ENCODE data around the gene APRT. TPM values are rescaled to one million over a fixed set of nuclear protein-coding genes. Genes with fewer than 3 reads are reported as not detected.

Gene APRT
- total and polyA plus RNA-seq, 2 of the 8 experiments (the other 6 are each of a cell fraction or from before 2014, with no cell fraction given) = 221 to 267 TPM

DNA sequence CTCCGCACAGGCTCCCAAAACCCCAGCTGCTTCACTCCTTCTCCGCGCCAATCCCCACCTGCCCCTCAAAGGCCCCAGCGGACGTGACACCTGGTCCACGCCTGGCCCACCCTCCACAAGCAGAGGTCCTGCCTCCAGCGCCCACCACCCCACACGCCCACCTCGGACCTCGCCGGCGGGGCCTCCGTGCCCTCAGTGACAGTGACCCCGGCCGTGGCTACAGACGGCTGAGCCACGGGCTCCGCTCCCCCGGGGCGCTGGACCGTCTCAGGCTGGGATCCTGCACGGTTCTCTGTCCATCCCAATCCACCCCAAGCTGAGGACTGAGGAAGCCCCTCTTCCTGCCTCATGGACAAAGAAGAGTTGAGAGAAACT lies 51.8 kb downstream of the APRT start (continued):
- TF ChIP-seq BCL11A (IDR thresholded peaks at IDR 0.05; ENCODE audit: low read depth in 2 of 2, low read length in 2 of 2) (no peak), KDM5A (IDR thresholded peaks at IDR 0.05; ENCODE audit: low read length) (no peak), POU5F1 (IDR thresholded peaks at IDR 0.05; ENCODE audit: low read depth, low read length) (no peak), SP4 (IDR thresholded peaks at IDR 0.05; ENCODE audit: low read length) (no peak)

Other genes with a start within 250 kb of the APRT start
- gene ZC3H18, start 241.5 kb downstream of the APRT start, total RNA-seq (2021; fragmentation: NEBNext Ultra II Directional; extraction: Animal tissue kit (Norgen Biotek cat#: 25700)) = 70.3 and 73.2 TPM in 2 replicates
- 12.1 and 19.2 TPM in 2 replicates for gene ZC3H18, start 241.5 kb downstream of the APRT start, polyA plus RNA-seq (2011; rRNA removed)
- gene IL17C, start 173.4 kb downstream of the APRT start, total RNA-seq (2021; fragmentation: NEBNext Ultra II Directional; extraction: Animal tissue kit (Norgen Biotek cat#: 25700)) = 1.1 and 1.4 TPM in 2 replicates
- gene IL17C, start 173.4 kb downstream of the APRT start, polyA plus RNA-seq (2011; rRNA removed) = 1.9 and 3.0 TPM in 2 replicates
- gene CYBA, start 160.9 kb downstream of the APRT start, total RNA-seq (2021; fragmentation: NEBNext Ultra II Directional; extraction: Animal tissue kit (Norgen Biotek cat#: 25700)) = 136 and 161 TPM in 2 replicates
- gene CYBA, start 160.9 kb downstream of the APRT start, polyA plus RNA-seq (2011; rRNA removed) = 254 and 340 TPM in 2 replicates
- gene MVD, start 148.8 kb downstream of the APRT start, total RNA-seq (2021; fragmentation: NEBNext Ultra II Directional; extraction: Animal tissue kit (Norgen Biotek cat#: 25700)) = 77.3 and 80.6 TPM in 2 replicates
- 47.2 and 72.1 TPM in 2 replicates for gene MVD, start 148.8 kb downstream of the APRT start, polyA plus RNA-seq (2011; rRNA removed)
- 8.5 and 8.7 TPM in 2 replicates for gene SNAI3, start 125.4 kb downstream of the APRT start, total RNA-seq (2021; fragmentation: NEBNext Ultra II Directional; extraction: Animal tissue kit (Norgen Biotek cat#: 25700))
- gene SNAI3, start 125.4 kb downstream of the APRT start, polyA plus RNA-seq (2011; rRNA removed) = 13.3 and 15.8 TPM in 2 replicates
- 28.7 and 31.2 TPM in 2 replicates for gene RNF166, start 105.5 kb downstream of the APRT start, total RNA-seq (2021; fragmentation: NEBNext Ultra II Directional; extraction: Animal tissue kit (Norgen Biotek cat#: 25700))
- gene RNF166, start 105.5 kb downstream of the APRT start, polyA plus RNA-seq (2011; rRNA removed) = 29.8 and 36.6 TPM in 2 replicates
- gene CTU2, start 105.4 kb downstream of the APRT start, total RNA-seq (2021; fragmentation: NEBNext Ultra II Directional; extraction: Animal tissue kit (Norgen Biotek cat#: 25700)) = 42.9 and 49.7 TPM in 2 replicates
- 32.7 and 45.4 TPM in 2 replicates for gene CTU2, start 105.4 kb downstream of the APRT start, polyA plus RNA-seq (2011; rRNA removed)
- gene PIEZO1, start 26.7 kb downstream of the APRT start, total RNA-seq (2021; fragmentation: NEBNext Ultra II Directional; extraction: Animal tissue kit (Norgen Biotek cat#: 25700)) = 63.6 and 67.5 TPM in 2 replicates
- gene PIEZO1, start 26.7 kb downstream of the APRT start, polyA plus RNA-seq (2011; rRNA removed) = 42.3 and 62.6 TPM in 2 replicates
- gene CDT1, start 8.1 kb downstream of the APRT start, total RNA-seq (2021; fragmentation: NEBNext Ultra II Directional; extraction: Animal tissue kit (Norgen Biotek cat#: 25700)) = 95.4 and 96.5 TPM in 2 replicates
- gene CDT1, start 8.1 kb downstream of the APRT start, polyA plus RNA-seq (2011; rRNA removed) = 76.7 and 141 TPM in 2 replicates
- 17.8 and 22.4 TPM in 2 replicates for gene GALNS, start 45.0 kb upstream of the APRT start, total RNA-seq (2021; fragmentation: NEBNext Ultra II Directional; extraction: Animal tissue kit (Norgen Biotek cat#: 25700))
- 8.9 and 12.7 TPM in 2 replicates for gene GALNS, start 45.0 kb upstream of the APRT start, polyA plus RNA-seq (2011; rRNA removed)
- gene TRAPPC2L, start 45.2 kb upstream of the APRT start, total RNA-seq (2021; fragmentation: NEBNext Ultra II Directional; extraction: Animal tissue kit (Norgen Biotek cat#: 25700)) = 94.0 and 98.7 TPM in 2 replicates
- gene TRAPPC2L, start 45.2 kb upstream of the APRT start, polyA plus RNA-seq (2011; rRNA removed) = 113 and 133 TPM in 2 replicates
- gene PABPN1L, start 54.7 kb upstream of the APRT start, total RNA-seq (2021; fragmentation: NEBNext Ultra II Directional; extraction: Animal tissue kit (Norgen Biotek cat#: 25700)) = not detected in 2 replicates
- gene PABPN1L, start 54.7 kb upstream of the APRT start, polyA plus RNA-seq (2011; rRNA removed) = not detected in 2 replicates
- gene CBFA2T3, start 165.3 kb upstream of the APRT start, total RNA-seq (2021; fragmentation: NEBNext Ultra II Directional; extraction: Animal tissue kit (Norgen Biotek cat#: 25700)) = 1.3 and 2.7 TPM in 2 replicates
- 0.51 and 1.5 TPM in 2 replicates for gene CBFA2T3, start 165.3 kb upstream of the APRT start, polyA plus RNA-seq (2011; rRNA removed)

Data from H1 (cell line).